H9 (cell line): ENCODE data around the gene ATXN1L. TPM values are rescaled to one million over a fixed set of nuclear protein-coding genes. Genes with fewer than 3 reads are reported as not detected.

Experiments used
- DNase-seq: peaks from one replicate; pipeline ENCODE4 v3.0.0-alpha.2; 2017
- H2AFZ ChIP-seq: one replicate; pipeline ENCODE4 v1.6.1; 2013; ENCODE audit warnings: mild to moderate bottlenecking, low read length, control low read depth, moderate library complexity
- H2AK5ac ChIP-seq: 2 replicates; pipeline ENCODE4 v1.6.1; 2013; ENCODE audit warnings: low read length, control low read depth, mixed read lengths; ENCODE audit not compliant: insufficient read length
- H2BK120ac ChIP-seq: one replicate; pipeline ENCODE4 v1.6.1; 2013; ENCODE audit warnings: low read depth, mild to moderate bottlenecking, low read length, control low read depth, inconsistent platforms; ENCODE audit not compliant: poor library complexity, severe bottlenecking
- H2BK12ac ChIP-seq: 2 replicates; pipeline ENCODE4 v1.6.1; 2013; ENCODE audit warnings: low read length, control low read depth, mixed read lengths, low read depth; ENCODE audit not compliant: insufficient read length
- H2BK15ac ChIP-seq: 2 replicates; pipeline ENCODE4 v1.6.1; 2013; ENCODE audit warnings: low read depth, low read length, control low read depth
- H2BK20ac ChIP-seq: one replicate; pipeline ENCODE4 v1.6.1; 2013; ENCODE audit warnings: low read depth, mild to moderate bottlenecking, low read length, control low read depth, inconsistent platforms; ENCODE audit not compliant: poor library complexity, severe bottlenecking
- H2BK5ac ChIP-seq: 2 replicates; pipeline ENCODE4 v1.6.1; 2013; ENCODE audit warnings: low read length, control low read depth, mixed read lengths; ENCODE audit not compliant: insufficient read length
- H3K14ac ChIP-seq: 2 replicates; pipeline ENCODE4 v1.6.1; 2013; ENCODE audit warnings: low read length, control low read depth; ENCODE audit not compliant: insufficient read depth
- H3K18ac ChIP-seq: 2 replicates; pipeline ENCODE4 v1.6.1; 2013; ENCODE audit warnings: low read depth, mild to moderate bottlenecking, mixed read lengths, low read length, control low read depth; ENCODE audit not compliant: insufficient read length
- H3K23ac ChIP-seq: 2 replicates; pipeline ENCODE4 v1.6.1; 2013; ENCODE audit warnings: low read length, control low read depth, mixed read lengths, low read depth; ENCODE audit not compliant: insufficient read length
- H3K23me2 ChIP-seq: 2 replicates; pipeline ENCODE4 v1.6.1; 2013; ENCODE audit warnings: low read depth, mild to moderate bottlenecking, mixed read lengths, low read length, control low read depth; ENCODE audit not compliant: insufficient read length, poor library complexity, severe bottlenecking
- H3K27ac ChIP-seq: 2 replicates; pipeline ENCODE4 v1.5.1; 2013; ENCODE audit warnings: low read length, control low read depth, mixed read lengths, low read depth; ENCODE audit not compliant: insufficient read length
- H3K27me3 ChIP-seq: 2 replicates; pipeline ENCODE4 v1.6.1; 2013; ENCODE audit warnings: low read length, control low read depth, inconsistent platforms; ENCODE audit not compliant: insufficient read depth
- H3K4ac ChIP-seq: 2 replicates; pipeline ENCODE4 v1.6.1; 2013; ENCODE audit warnings: low read depth, mild to moderate bottlenecking, control low read depth, inconsistent platforms, low read length, moderate library complexity
- H3K4me1 ChIP-seq: 2 replicates; pipeline ENCODE4 v1.6.1; 2013; ENCODE audit warnings: low read length, control low read depth, inconsistent platforms; ENCODE audit not compliant: insufficient read depth
- H3K4me2 ChIP-seq: 2 replicates; pipeline ENCODE4 v1.6.1; 2013; ENCODE audit warnings: low read length, control low read depth, mixed read lengths; ENCODE audit not compliant: insufficient read length, insufficient read depth
- H3K56ac ChIP-seq: 2 replicates; pipeline ENCODE4 v1.6.1; 2013; ENCODE audit warnings: low read depth, mild to moderate bottlenecking, mixed read lengths, low read length, control low read depth; ENCODE audit not compliant: insufficient read length
- H3K79me1 ChIP-seq: 2 replicates; pipeline ENCODE4 v1.6.1; 2013; ENCODE audit warnings: low read depth, mild to moderate bottlenecking, moderate library complexity, low read length, control low read depth, inconsistent platforms; ENCODE audit not compliant: insufficient read depth, poor library complexity, severe bottlenecking
- H3K79me2 ChIP-seq: 2 replicates; pipeline ENCODE4 v1.6.1; 2013; ENCODE audit warnings: low read length, control low read depth, inconsistent platforms; ENCODE audit not compliant: insufficient read depth
- H3K9ac ChIP-seq: 2 replicates; pipeline ENCODE4 v1.6.1; 2013; ENCODE audit warnings: low read length, control low read depth, mixed read lengths; ENCODE audit not compliant: insufficient read length; ENCODE audit errors: extremely low read depth
- H3K9me3 ChIP-seq: one replicate; pipeline ENCODE4 v1.6.1; 2013; ENCODE audit warnings: low read depth, low read length, inconsistent platforms; ENCODE audit not compliant: control insufficient read depth
- H3T11ph ChIP-seq: one replicate; pipeline ENCODE4 v1.6.1; 2013; ENCODE audit warnings: mild to moderate bottlenecking, low read length, control low read depth, inconsistent platforms
- H4K20me1 ChIP-seq: one replicate; pipeline ENCODE4 v1.6.1; 2013; ENCODE audit not compliant: control insufficient read depth, insufficient read length, insufficient read depth
- H4K5ac ChIP-seq: 2 replicates; pipeline ENCODE4 v1.6.1; 2013; ENCODE audit warnings: low read depth, mild to moderate bottlenecking, mixed read lengths, low read length, control low read depth; ENCODE audit not compliant: insufficient read length
- H4K8ac ChIP-seq: replicated peaks from 2 replicates; pipeline ENCODE4 v1.6.1; 2013; ENCODE audit warnings: low read length, control low read depth, mixed read lengths, low read depth; ENCODE audit not compliant: insufficient read length
- H4K91ac ChIP-seq: 2 replicates; pipeline ENCODE4 v1.6.1; 2013; ENCODE audit warnings: low read depth, mild to moderate bottlenecking, moderate library complexity, mixed read lengths, low read length, control low read depth; ENCODE audit not compliant: insufficient read length
- H3K27ac Mint-ChIP-seq, 3 experiments: 2 replicates in 2 of 3; 3 replicates in 1 of 3; pipeline ENCODE4 v1.8.0; 2020 to 2021; ENCODE audit warnings: mixed read lengths in 3 of 3, mild to moderate bottlenecking in 1 of 3, moderate library complexity in 1 of 3
- H3K27me3 Mint-ChIP-seq: 2 replicates; pipeline ENCODE4 v1.8.0; 2021; ENCODE audit warnings: low read depth, mild to moderate bottlenecking, moderate library complexity, mixed read lengths
- H3K36me3 Mint-ChIP-seq, 3 experiments: 2 replicates in 2 of 3; 3 replicates in 1 of 3; pipeline ENCODE4 v1.8.0; 2020 to 2021; ENCODE audit warnings: low read depth in 3 of 3, mixed read lengths in 3 of 3; ENCODE audit not compliant: insufficient read depth in 1 of 3
- H3K4me1 Mint-ChIP-seq, 2 experiments: 2 replicates each; pipeline ENCODE4 v1.8.0; 2020; ENCODE audit warnings: mixed read lengths in 2 of 2
- H3K4me3 Mint-ChIP-seq, 2 experiments: 2 replicates in 1 of 2; 3 replicates in 1 of 2; pipeline ENCODE4 v1.8.0; 2020 to 2021; ENCODE audit warnings: mild to moderate bottlenecking in 2 of 2, mixed read lengths in 2 of 2, moderate library complexity in 1 of 2
- H3K9me3 Mint-ChIP-seq, 2 experiments: 2 replicates in 1 of 2; 3 replicates in 1 of 2; pipeline ENCODE4 v1.8.0; 2020; ENCODE audit warnings: mild to moderate bottlenecking in 2 of 2, mixed read lengths in 2 of 2, moderate library complexity in 1 of 2
- WGBS: extraction: QIAGEN DNeasy Blood & Tissue Kit; methylation state at CpG from one replicate; pipeline ENCODE4 v1.1.7; 2013; ENCODE audit warnings: missing lambda C conversion rate, low lambda C conversion rate, mixed read lengths; ENCODE audit not compliant: insufficient read length; ENCODE audit errors: extremely low coverage; 5-methylcytosine and 5-hydroxymethylcytosine counted together
- total RNA-seq: library from RNA; stranded (reverse); gene quantifications from 2 replicates; pipeline ENCODE4 v1.2.1, GENCODE V29; 2021
- TF ChIP-seq, protein P1 (sequence below): fragments of 200-600 bp; sonication (generic); conservative IDR thresholded peaks from 3 replicates; pipeline ENCODE4 v1.8.0; 2021; ENCODE audit warnings: antibody characterized with exemption, mild to moderate bottlenecking

The ATXN1L gene
- total RNA-seq, 1 experiment from 2014 or later = 30.3 TPM

DNA sequence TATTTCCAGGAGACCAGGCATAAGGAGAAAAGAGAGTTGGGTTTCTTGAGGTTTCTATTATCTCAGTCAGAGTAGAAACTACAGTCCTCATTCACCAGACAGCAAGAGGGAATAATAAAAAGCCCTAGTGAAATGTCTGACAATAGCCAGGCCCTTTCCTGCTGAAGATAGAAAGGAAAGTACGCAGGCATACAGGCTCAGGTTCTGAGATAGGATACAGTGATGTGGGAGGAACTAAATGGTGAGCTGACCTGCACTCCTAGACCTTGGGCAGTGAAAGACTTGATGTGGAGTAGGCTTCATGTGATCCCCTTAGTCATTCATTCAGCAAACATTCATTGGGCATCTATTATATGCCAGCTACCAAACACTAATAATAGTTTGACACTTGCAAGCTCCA is 23.3 kb downstream of the ATXN1L start:
- H3K9me3 ChIP-seq = no peaks in the 10 kb centered on the region
- no peak overlapping the region for H2BK12ac ChIP-seq
- no peak overlapping the region for H3K4me2 ChIP-seq
- peaks cover 6 to 43% (median 33%) of the 10 kb centered on the region in 3 experiments for H3K36me3 Mint-ChIP-seq
- peaks cover 5 to 8% of the 10 kb centered on the region in 2 experiments; a peak in 3 of 4 replicates for H3K4me1 Mint-ChIP-seq
- H4K91ac ChIP-seq = no peak overlapping the region
- H3K79me1 ChIP-seq = no peaks in the 10 kb centered on the region
- no peak overlapping the region for H2BK5ac ChIP-seq
- no peaks in the 10 kb centered on the region for H3K27me3 ChIP-seq
- no peak overlapping the region for H2BK15ac ChIP-seq
- no peak overlapping the region for H3K56ac ChIP-seq
- no peak overlapping the region for H3K14ac ChIP-seq
- no peak overlapping the region for H2AK5ac ChIP-seq
- no CpG with 5 or more reads among the region's 1 CpG for WGBS
- H2AFZ ChIP-seq = no peak overlapping the region
- no peaks in the 10 kb centered on the region for H3K9me3 Mint-ChIP-seq
- H3K27ac Mint-ChIP-seq = no peak overlapping the region
- DNase-seq = no peak
- no peaks in the 10 kb centered on the region for H3K27me3 Mint-ChIP-seq
- H3K23me2 ChIP-seq = no peaks in the 10 kb centered on the region
- H3K4ac ChIP-seq = no peak overlapping the region
- no peak overlapping the region for H3K4me3 Mint-ChIP-seq
- H4K8ac ChIP-seq = no peak overlapping the region
- H3K27ac ChIP-seq = no peak overlapping the region
- no peaks in the 10 kb centered on the region for H3K4me1 ChIP-seq
- no peak overlapping the region for H2BK120ac ChIP-seq
- H2BK20ac ChIP-seq = no peak overlapping the region
- TF ChIP-seq, protein P1, sequence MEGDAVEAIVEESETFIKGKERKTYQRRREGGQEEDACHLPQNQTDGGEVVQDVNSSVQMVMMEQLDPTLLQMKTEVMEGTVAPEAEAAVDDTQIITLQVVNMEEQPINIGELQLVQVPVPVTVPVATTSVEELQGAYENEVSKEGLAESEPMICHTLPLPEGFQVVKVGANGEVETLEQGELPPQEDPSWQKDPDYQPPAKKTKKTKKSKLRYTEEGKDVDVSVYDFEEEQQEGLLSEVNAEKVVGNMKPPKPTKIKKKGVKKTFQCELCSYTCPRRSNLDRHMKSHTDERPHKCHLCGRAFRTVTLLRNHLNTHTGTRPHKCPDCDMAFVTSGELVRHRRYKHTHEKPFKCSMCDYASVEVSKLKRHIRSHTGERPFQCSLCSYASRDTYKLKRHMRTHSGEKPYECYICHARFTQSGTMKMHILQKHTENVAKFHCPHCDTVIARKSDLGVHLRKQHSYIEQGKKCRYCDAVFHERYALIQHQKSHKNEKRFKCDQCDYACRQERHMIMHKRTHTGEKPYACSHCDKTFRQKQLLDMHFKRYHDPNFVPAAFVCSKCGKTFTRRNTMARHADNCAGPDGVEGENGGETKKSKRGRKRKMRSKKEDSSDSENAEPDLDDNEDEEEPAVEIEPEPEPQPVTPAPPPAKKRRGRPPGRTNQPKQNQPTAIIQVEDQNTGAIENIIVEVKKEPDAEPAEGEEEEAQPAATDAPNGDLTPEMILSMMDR = no peak
- no peak overlapping the region for H3T11ph ChIP-seq
- H4K5ac ChIP-seq = no peak overlapping the region
- no peak overlapping the region for H3K23ac ChIP-seq
- H3K18ac ChIP-seq = no peak overlapping the region
- no peaks in the 10 kb centered on the region for H4K20me1 ChIP-seq
- no peak overlapping the region for H3K9ac ChIP-seq
- no peaks in the 10 kb centered on the region for H3K79me2 ChIP-seq
